Upper lobe of left lung (tissue), 6 donors: ENCODE data around the gene TULP3. TPM values are rescaled to one million over a fixed set of nuclear protein-coding genes. Genes with fewer than 3 reads are reported as not detected.

ENCODE experiments used
- ATAC-seq, 2 donors: fragments of 200-7000 bp; cut with Tn5 transposase; one replicate each; pipeline ENCODE4 v1.9.1; 2022; ENCODE audit warnings: mild to moderate bottlenecking in 2 of 2, moderate library complexity in 2 of 2; ENCODE audit not compliant: low FRiP score in 2 of 2
- DNase-seq, 2 donors: peaks; one replicate each; pipeline ENCODE4 v3.0.0-alpha.2; 2019 to 2020
- H3K27ac ChIP-seq, 4 donors: fragments of 200-600 bp; sonication (generic); one replicate each; pipeline ENCODE4 v1.5.1; 2016 to 2019
- H3K27me3 ChIP-seq, 4 donors: fragments of 200-600 bp; sonication (generic); one replicate each; pipeline ENCODE4 v1.5.1; 2017 to 2019
- H3K36me3 ChIP-seq, 4 donors: fragments of 200-600 bp; sonication (generic); one replicate each; pipeline ENCODE4 v1.5.1; 2016 to 2019
- H3K4me1 ChIP-seq, 4 donors: fragments of 200-600 bp; sonication (generic); one replicate each; pipeline ENCODE4 v1.5.1; 2018 to 2019
- H3K4me3 ChIP-seq, 4 donors: fragments of 200-600 bp; sonication (generic); one replicate each; pipeline ENCODE4 v1.5.1; 2017 to 2019; ENCODE audit warnings: mild to moderate bottlenecking in 2 of 4, moderate library complexity in 1 of 4
- H3K9me3 ChIP-seq, 4 donors: fragments of 200-600 bp; sonication (generic); one replicate each; pipeline ENCODE4 v1.5.1; 2018 to 2019
- CTCF ChIP-seq, 6 experiments: fragments of 450-650 bp in 4 of 6; fragments of 200-600 bp in 2 of 6; sonication (generic) in 2 of 6; IDR thresholded peaks; one replicate each; pipeline ENCODE4 v1.5.1; 2016 to 2019; ENCODE audit warnings: antibody characterized with exemption in 6 of 6
- EP300 ChIP-seq, 4 donors: sonication (generic); formaldehyde crosslinking; IDR thresholded peaks; one replicate each; pipeline ENCODE4 v1.5.1; 2017; ENCODE audit warnings: antibody characterized with exemption in 4 of 4, control low read depth in 2 of 4
- POLR2A ChIP-seq, 4 donors: fragments of 450-650 bp; IDR thresholded peaks; one replicate each; pipeline ENCODE4 v1.5.1; 2016 to 2017; ENCODE audit warnings: antibody characterized with exemption in 4 of 4, mild to moderate bottlenecking in 2 of 4
- POLR2AphosphoS5 ChIP-seq, 2 donors: sonication (generic); formaldehyde crosslinking; IDR thresholded peaks; one replicate each; pipeline ENCODE4 v1.5.1; 2017; ENCODE audit warnings: antibody characterized with exemption in 2 of 2
- WGBS, 2 donors: methylation state at CpG; one replicate each; pipeline ENCODE4 v1.1.5; 2017 to 2018; 5-methylcytosine and 5-hydroxymethylcytosine counted together
- total RNA-seq, 6 donors: library from RNA; depleted of rRNA in 4 of 6; stranded (reverse); fragments of >200 nt in 4 of 6; gene quantifications; one replicate each; pipeline versions ENCODE4 v1.1.0 to v1.2.1, GENCODE V29; 2016 to 2021
- donor health status: DM: no; HTN: no; CAD: no; lungs with moderate emphysema.
- donor health status: DM: no; HTN: yes; CAD: no; lungs with severe emphysema.

The TULP3 gene
- total RNA-seq, 6 donors from 2014 or later: 10.5 to 24.3 (median 16.6) TPM

GRCh38 chr12:2958432-2959191, 67.9 kb downstream of the TULP3 start:
- no peaks in the 10 kb centered on the region for H3K36me3 ChIP-seq
- H3K27ac ChIP-seq: peak overlapping the region; percentile 82 to 92 (median 88)
- TF ChIP-seq CTCF (IDR thresholded peaks at IDR 0.05) (no peak), POLR2A (IDR thresholded peaks at IDR 0.05) (peak in 2 of 4 donors; percentile 20 to 21), POLR2AphosphoS5 (IDR thresholded peaks at IDR 0.05) (peak in 1 of 2 donors; percentile 23)
- 2% methylated on average over 22 to 41 of the region's 48 CpGs for WGBS, 2 donors
- no peaks in the 10 kb centered on the region for H3K9me3 ChIP-seq
- peaks cover 13 to 49% (median 21%) of the 10 kb centered on the region in 4 donors for H3K4me1 ChIP-seq
- peak overlapping the region; percentile 64 to 76 (median 66) for H3K4me3 ChIP-seq
- no peaks in the 10 kb centered on the region for H3K27me3 ChIP-seq
- ATAC-seq (peak; percentile 70 to 86), DNase-seq (peak; percentile 60 to 91)

GRCh38 chr12:2959192-2959504, 68.5 kb downstream of the TULP3 start, which contains the start of gene TEAD4:
TEAD4 (plus strand) TSS chr12:2959397.
- Histone ChIP-seq H3K36me3 (no peaks in the 10 kb centered on the region), H3K9me3 (no peaks in the 10 kb centered on the region), H3K4me1 (peaks cover 13 to 49% (median 21%) of the 10 kb centered on the region in 4 donors), H3K27me3 (no peaks in the 10 kb centered on the region), H3K4me3 (peak within 1 kb of the TSS; percentile 64 to 76 (median 66)), H3K27ac (peak within 1 kb of the TSS; percentile 82 to 92 (median 88))
- ATAC-seq (peak; percentile 72 to 79), DNase-seq (peak; percentile 58 to 95)
- WGBS, 2 donors: 6% methylated on average over 7 of the region's 50 CpGs; no CpG with 5 or more reads in 1 of the 2 donors
- TF ChIP-seq POLR2A (IDR thresholded peaks at IDR 0.05): peak in 1 of 4 donors; percentile 1
- TF ChIP-seq CTCF (IDR thresholded peaks at IDR 0.05): no peak
- TF ChIP-seq EP300 (IDR thresholded peaks at IDR 0.05): no peak
- TF ChIP-seq POLR2AphosphoS5 (IDR thresholded peaks at IDR 0.05): no peak

GRCh38 chr12:2959505-2960389, 69.1 kb downstream of the TULP3 start:
- Histone ChIP-seq H3K36me3 (no peaks in the 10 kb centered on the region), H3K27me3 (no peaks in the 10 kb centered on the region), H3K4me3 (peak overlapping the region; percentile 37 to 76 (median 66)), H3K4me1 (peaks cover 13 to 49% (median 21%) of the 10 kb centered on the region in 4 donors), H3K9me3 (no peaks in the 10 kb centered on the region), H3K27ac (peak overlapping the region; percentile 82 to 92 (median 88))
- TF ChIP-seq POLR2AphosphoS5 (IDR thresholded peaks at IDR 0.05) (peak; percentile 29 to 70), EP300 (IDR thresholded peaks at IDR 0.05) (peak in 2 of 4 donors; percentile 62 to 83), CTCF (IDR thresholded peaks at IDR 0.05) (no peak), POLR2A (IDR thresholded peaks at IDR 0.05) (peak in 2 of 4 donors; percentile 15 to 52)
- ATAC-seq (peak; percentile 51 to 77), DNase-seq (peak; percentile 35 to 89)
- 0 to 1% methylated on average over 34 to 90 of the region's 104 CpGs for WGBS, 2 donors

- peaks cover 13 to 49% (median 22%) of the 10 kb centered on the region in 4 donors for H3K4me1 ChIP-seq
- ATAC-seq (no peak), DNase-seq (no peak)
- WGBS, 2 donors: 13 to 14% methylated on average over 13 to 18 of the region's 18 CpGs
- TF ChIP-seq EP300 (IDR thresholded peaks at IDR 0.05): no peak
- TF ChIP-seq POLR2A (IDR thresholded peaks at IDR 0.05): no peak
- no peak for TF ChIP-seq CTCF (IDR thresholded peaks at IDR 0.05)
- no peak for TF ChIP-seq POLR2AphosphoS5 (IDR thresholded peaks at IDR 0.05)
- peaks cover 0 to 5% (median 0%) of the 10 kb centered on the region in 4 donors for H3K36me3 ChIP-seq
- H3K27ac ChIP-seq: peak overlapping the region; percentile 82 to 92 (median 88)
- H3K4me3 ChIP-seq: peak overlapping the region; percentile 37 to 76 (median 66)
- no peaks in the 10 kb centered on the region for H3K9me3 ChIP-seq
- no peaks in the 10 kb centered on the region for H3K27me3 ChIP-seq
Measured at GRCh38 chr12:2960390-2960956, 69.8 kb downstream of the TULP3 start.
